ENCODE data around the gene KCNK3.

Gene KCNK3

GRCh38 chr2:26666671-26667070 is 25.9 kb upstream of the KCNK3 start:
- FAIRE-seq, result no peak

- FAIRE-seq, result no peak
Measured at GRCh38 chr2:26668041-26668440, 24.5 kb upstream of the KCNK3 start.

- no peak for FAIRE-seq
Measured at GRCh38 chr2:26668856-26669750, 23.4 kb upstream of the KCNK3 start.

- no peak for FAIRE-seq
Measured at GRCh38 chr2:26670171-26670570, 22.4 kb upstream of the KCNK3 start.

- FAIRE-seq, result no peak
Measured at GRCh38 chr2:26670931-26671460, 21.5 kb upstream of the KCNK3 start.

- no peak for FAIRE-seq
Measured at GRCh38 chr2:26671691-26672090, 20.8 kb upstream of the KCNK3 start.

GRCh38 chr2:26672112-26672817 is 20.3 kb upstream of the KCNK3 start:
- no peak for FAIRE-seq

GRCh38 chr2:26672818-26673393 is 19.6 kb upstream of the KCNK3 start:
- no peak for FAIRE-seq

GRCh38 chr2:26674002-26674751 is 18.3 kb upstream of the KCNK3 start:
- no peak for FAIRE-seq

GRCh38 chr2:26674771-26675170 is 17.8 kb upstream of the KCNK3 start:
- no peak for FAIRE-seq

- FAIRE-seq, result no peak
Measured at GRCh38 chr2:26675651-26676255, 16.8 kb upstream of the KCNK3 start.

- no peak for FAIRE-seq
Measured at GRCh38 chr2:26678035-26678434, 14.5 kb upstream of the KCNK3 start.

- FAIRE-seq, result no peak
Measured at GRCh38 chr2:26679867-26680266, 12.7 kb upstream of the KCNK3 start.

GRCh38 chr2:26681656-26682055 is 10.9 kb upstream of the KCNK3 start:
- no peak for FAIRE-seq

- FAIRE-seq, result no peak
Measured at GRCh38 chr2:26682155-26682554, 10.4 kb upstream of the KCNK3 start.

GRCh38 chr2:26683583-26683982 is 8.9 kb upstream of the KCNK3 start:
- FAIRE-seq, result no peak

GRCh38 chr2:26685341-26685740 is 7.2 kb upstream of the KCNK3 start:
- no peak for FAIRE-seq

- no peak for FAIRE-seq
Measured at GRCh38 chr2:26685989-26686839, 6.3 kb upstream of the KCNK3 start.

- no peak for FAIRE-seq
Measured at GRCh38 chr2:26687328-26687727, 5.2 kb upstream of the KCNK3 start.

- no peak for FAIRE-seq
Measured at GRCh38 chr2:26687801-26688200, 4.7 kb upstream of the KCNK3 start.

- FAIRE-seq, result no peak
Measured at GRCh38 chr2:26691161-26691560, 1.4 kb upstream of the KCNK3 start.

Measured in endometrium (tissue), 2 donors.